Hepatocyte (in vitro differentiated cells): Measurements from ENCODE around the gene CXCL11. TPM values are rescaled to one million over a fixed set of nuclear protein-coding genes. Genes with fewer than 3 reads are reported as not detected.

ENCODE experiments used
- DNase-seq: peaks from one replicate; pipeline ENCODE4 v3.0.0-alpha.2; 2016; ENCODE audit warnings: low spot score
- H2AFZ ChIP-seq: fragments of 200-600 bp; sonication (generic); 2 replicates; pipeline ENCODE4 v1.6.0; 2016; ENCODE audit warnings: antibody characterized with exemption, mild to moderate bottlenecking
- H3K27ac ChIP-seq: fragments of 200-600 bp; sonication (generic); 2 replicates; pipeline ENCODE4 v1.5.1; 2016; ENCODE audit warnings: mild to moderate bottlenecking
- H3K27me3 ChIP-seq: fragments of 200-600 bp; sonication (generic); 2 replicates; pipeline ENCODE4 v1.6.1; 2016
- H3K36me3 ChIP-seq: fragments of 200-600 bp; sonication (generic); replicated peaks from 2 replicates; pipeline ENCODE4 v1.5.1; 2016; ENCODE audit warnings: low read depth; ENCODE audit not compliant: insufficient read depth
- H3K4me1 ChIP-seq: fragments of 200-600 bp; sonication (generic); 2 replicates; pipeline ENCODE4 v1.5.1; 2016; ENCODE audit warnings: mild to moderate bottlenecking, moderate library complexity; ENCODE audit not compliant: insufficient read depth
- H3K4me2 ChIP-seq: fragments of 200-600 bp; sonication (generic); 2 replicates; pipeline ENCODE4 v1.6.0; 2016
- H3K4me3 ChIP-seq: fragments of 200-600 bp; sonication (generic); 2 replicates; pipeline ENCODE4 v1.5.1; 2016; ENCODE audit warnings: mild to moderate bottlenecking
- H3K79me2 ChIP-seq: fragments of 200-600 bp; sonication (generic); 2 replicates; pipeline ENCODE4 v1.6.0; 2017; ENCODE audit warnings: mild to moderate bottlenecking
- H3K9me2 ChIP-seq: fragments of 200-600 bp; sonication (generic); replicated peaks from 2 replicates; pipeline ENCODE4 v1.6.0; 2017; ENCODE audit warnings: mild to moderate bottlenecking; ENCODE audit not compliant: insufficient read depth
- H3K9me3 ChIP-seq: fragments of 200-600 bp; sonication (generic); 2 replicates; pipeline ENCODE4 v1.5.1; 2016; ENCODE audit warnings: low read depth, mild to moderate bottlenecking
- H4K20me1 ChIP-seq: fragments of 200-600 bp; sonication (generic); 2 replicates; pipeline ENCODE4 v1.6.0; 2016; ENCODE audit warnings: mild to moderate bottlenecking; ENCODE audit not compliant: insufficient read depth, poor library complexity, severe bottlenecking
- EZH2 ChIP-seq: fragments of 200-600 bp; sonication (generic); IDR thresholded peaks from 2 replicates; pipeline ENCODE4 v1.6.1; 2016; ENCODE audit warnings: antibody characterized with exemption, mild to moderate bottlenecking, borderline replicate concordance
- EZH2phosphoT487 ChIP-seq: fragments of 200-600 bp; sonication (generic); IDR thresholded peaks from one replicate; pipeline ENCODE4 v1.6.1; 2018; ENCODE audit warnings: antibody characterized with exemption, mild to moderate bottlenecking, low read depth, moderate library complexity; ENCODE audit not compliant: unreplicated experiment, severe bottlenecking
- WGBS: methylation state at CpG from one replicate; pipeline ENCODE4 v1.1.6; 2016; ENCODE audit warnings: low lambda C conversion rate; ENCODE audit errors: missing lambda C conversion rate; 5-methylcytosine and 5-hydroxymethylcytosine counted together
- polyA plus RNA-seq: library from polyadenylated mRNA; unstranded; fragments of >200 nt; fragmentation: Nextera tagmentation; extraction: Ambion mirVana; gene quantifications from 2 replicates; pipeline ENCODE4 v1.2.1, GENCODE V29; 2016
- total RNA-seq: library from RNA; depleted of rRNA; stranded (reverse); fragments of >200 nt; gene quantifications from 2 replicates; pipeline ENCODE4 v1.2.3, GENCODE V29; 2014
- TF ChIP-seq, protein P1 (sequence below): fragments of 200-600 bp; sonication (generic); IDR thresholded peaks from 2 replicates; pipeline ENCODE4 v1.5.1; 2016; ENCODE audit warnings: antibody characterized with exemption, mild to moderate bottlenecking; ENCODE audit not compliant: poor library complexity

CXCL11 gene
- total and polyA plus RNA-seq, 2 experiments from 2014 or later = not detected

DNA sequence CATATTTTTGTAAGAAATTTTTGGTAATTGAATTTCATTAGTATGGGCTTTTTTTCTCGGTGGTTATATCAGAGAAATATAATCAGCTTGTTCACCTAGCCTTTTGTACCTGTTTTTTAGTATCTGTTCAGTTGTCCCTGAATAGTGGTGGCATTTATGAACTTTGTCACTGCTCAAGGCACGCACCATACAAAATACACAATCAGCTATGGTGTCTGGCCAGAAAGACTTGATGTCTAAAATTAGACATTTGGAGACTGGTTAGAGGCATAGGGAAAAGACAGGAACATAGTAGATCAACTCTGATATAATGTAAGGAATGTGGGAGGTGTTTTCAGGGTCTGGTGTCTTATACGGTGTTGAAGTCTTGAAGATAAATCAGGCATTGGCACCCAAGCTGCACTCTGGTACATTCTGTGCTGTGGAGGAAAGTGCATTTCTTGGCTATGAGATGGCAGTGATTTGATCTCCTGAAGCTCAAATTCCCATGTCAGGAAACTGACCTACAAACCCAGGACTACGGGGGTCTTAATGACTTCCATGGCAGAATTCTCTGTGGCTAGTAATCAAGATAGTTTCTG is 42.3 kb upstream of the CXCL11 start:
- H3K36me3 ChIP-seq = no peaks in the 10 kb centered on the region
- H3K4me1 ChIP-seq = no peaks in the 10 kb centered on the region
- H3K4me3 ChIP-seq = no peak overlapping the region
- DNase-seq = no peak
- H3K79me2 ChIP-seq = no peaks in the 10 kb centered on the region
- no peaks in the 10 kb centered on the region for H3K27me3 ChIP-seq
- H3K4me2 ChIP-seq = no peak overlapping the region
- no peaks in the 10 kb centered on the region for H4K20me1 ChIP-seq
- H2AFZ ChIP-seq = no peak overlapping the region
- H3K9me3 ChIP-seq = no peaks in the 10 kb centered on the region
- no peaks in the 10 kb centered on the region for H3K9me2 ChIP-seq
- 72% methylated on average over 4 of the region's 4 CpGs for WGBS
- TF ChIP-seq, protein P1, sequence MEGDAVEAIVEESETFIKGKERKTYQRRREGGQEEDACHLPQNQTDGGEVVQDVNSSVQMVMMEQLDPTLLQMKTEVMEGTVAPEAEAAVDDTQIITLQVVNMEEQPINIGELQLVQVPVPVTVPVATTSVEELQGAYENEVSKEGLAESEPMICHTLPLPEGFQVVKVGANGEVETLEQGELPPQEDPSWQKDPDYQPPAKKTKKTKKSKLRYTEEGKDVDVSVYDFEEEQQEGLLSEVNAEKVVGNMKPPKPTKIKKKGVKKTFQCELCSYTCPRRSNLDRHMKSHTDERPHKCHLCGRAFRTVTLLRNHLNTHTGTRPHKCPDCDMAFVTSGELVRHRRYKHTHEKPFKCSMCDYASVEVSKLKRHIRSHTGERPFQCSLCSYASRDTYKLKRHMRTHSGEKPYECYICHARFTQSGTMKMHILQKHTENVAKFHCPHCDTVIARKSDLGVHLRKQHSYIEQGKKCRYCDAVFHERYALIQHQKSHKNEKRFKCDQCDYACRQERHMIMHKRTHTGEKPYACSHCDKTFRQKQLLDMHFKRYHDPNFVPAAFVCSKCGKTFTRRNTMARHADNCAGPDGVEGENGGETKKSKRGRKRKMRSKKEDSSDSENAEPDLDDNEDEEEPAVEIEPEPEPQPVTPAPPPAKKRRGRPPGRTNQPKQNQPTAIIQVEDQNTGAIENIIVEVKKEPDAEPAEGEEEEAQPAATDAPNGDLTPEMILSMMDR = no peak
- H3K27ac ChIP-seq = no peak overlapping the region

DNA sequence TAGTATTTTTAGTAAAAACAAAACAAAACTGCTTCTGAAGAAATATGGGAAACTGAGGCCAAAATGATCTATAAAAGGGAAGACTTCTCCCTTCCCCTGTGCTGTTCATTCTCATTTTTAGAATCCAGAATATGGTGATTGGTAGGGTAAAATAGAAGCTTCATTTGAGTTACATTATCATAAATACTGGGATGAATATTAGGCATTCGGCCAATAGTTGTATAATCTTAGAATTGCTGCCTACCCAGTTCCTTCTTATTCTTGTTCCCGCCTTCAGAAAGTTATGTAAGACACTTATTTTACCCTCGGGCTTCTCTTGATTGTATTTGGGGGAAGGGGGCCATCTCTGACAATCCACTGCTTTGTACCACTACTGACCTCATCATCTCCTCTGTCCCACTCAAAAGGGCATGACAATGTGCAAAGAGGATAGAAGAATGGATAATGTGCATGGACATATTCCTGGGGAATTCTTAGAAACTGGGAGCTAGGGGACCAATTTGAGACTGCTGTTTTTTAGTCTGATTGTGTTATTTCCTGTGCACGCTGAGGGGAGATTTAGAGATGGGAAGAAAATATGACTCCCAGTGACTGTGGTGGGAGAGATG is 39.2 kb upstream of the CXCL11 start:
- Histone ChIP-seq H3K4me2 (no peak overlapping the region), H3K9me3 (no peaks in the 10 kb centered on the region), H3K4me1 (no peaks in the 10 kb centered on the region), H3K27me3 (no peaks in the 10 kb centered on the region), H3K36me3 (no peaks in the 10 kb centered on the region), H3K27ac (no peak overlapping the region), H3K79me2 (no peaks in the 10 kb centered on the region), H4K20me1 (no peaks in the 10 kb centered on the region), H2AFZ (no peak overlapping the region), H3K4me3 (no peak overlapping the region), H3K9me2 (no peaks in the 10 kb centered on the region)
- TF ChIP-seq, protein P1 = no peak
- TF ChIP-seq EZH2 (no peak), EZH2phosphoT487 (no peak)
- no peak for DNase-seq
- 87% methylated on average over 4 of the region's 4 CpGs for WGBS

DNA sequence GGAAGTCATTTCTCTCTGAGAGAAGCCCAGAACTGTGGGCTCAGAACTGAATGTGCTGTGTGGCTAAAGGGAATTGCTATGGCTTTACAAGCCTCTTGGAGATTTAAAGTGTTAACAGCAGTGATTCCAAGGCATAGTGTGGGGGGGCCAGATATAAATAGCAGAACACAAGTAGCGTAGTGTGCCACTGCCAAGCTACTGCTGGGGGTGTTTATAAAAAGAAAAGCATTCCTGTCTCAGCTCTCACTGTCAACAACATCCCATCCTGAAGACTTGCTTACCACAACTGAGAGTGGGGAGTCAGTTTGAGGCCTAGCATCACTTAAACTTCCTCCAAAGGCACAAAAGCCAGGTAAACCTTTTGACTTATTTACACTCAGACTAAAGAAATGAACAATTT is 38.6 kb upstream of the CXCL11 start, which contains the start of gene ART3:
Gene ART3 (plus strand): TSS at position 242 of the 400 bp plus-strand sequence. CDS start 1,181 bp downstream, outside the sequence.
- Histone ChIP-seq H3K9me3 (no peaks in the 10 kb centered on the region), H2AFZ (no peak within 1 kb of the TSS), H4K20me1 (no peaks in the 10 kb centered on the region), H3K4me2 (no peak within 1 kb of the TSS), H3K79me2 (no peaks in the 10 kb centered on the region), H3K9me2 (no peaks in the 10 kb centered on the region), H3K36me3 (no peaks in the 10 kb centered on the region), H3K27me3 (no peaks in the 10 kb centered on the region), H3K4me3 (no peak within 1 kb of the TSS), H3K4me1 (no peaks in the 10 kb centered on the region), H3K27ac (no peak within 1 kb of the TSS)
- TF ChIP-seq EZH2phosphoT487 = no peak
- TF ChIP-seq, protein P1 = no peak
- no peak for TF ChIP-seq EZH2
- WGBS = 69% methylated on average over 1 of the region's 1 CpG
- DNase-seq = no peak
